ENCODE results near the gene PRKAR1B.
A peak's percentile ranks its signal among the peaks of the same experiment; 100 is the strongest.

The PRKAR1B gene

GRCh38 chr7:519484-520390 is 207.3 kb downstream of the PRKAR1B start, which contains the start of gene PDGFA:
PDGFA (minus strand) TSS chr7:519846; CDS start chr7:519001, 845 bp downstream.
- TF ChIP-seq CTCF (conservative IDR thresholded peaks at IDR 0.05; ENCODE audit: low read depth, low read length): no peak
- H3K4me3 ChIP-seq (ENCODE audit: low read depth, low read length): peak within 1 kb of the TSS; percentile 69
- peak; percentile 58 for DNase-seq (ENCODE audit: low read depth)

- peak overlapping the region; percentile 69 for H3K4me3 ChIP-seq (ENCODE audit: low read depth, low read length)
- no peak for TF ChIP-seq CTCF (conservative IDR thresholded peaks at IDR 0.05; ENCODE audit: low read depth, low read length)
- DNase-seq (ENCODE audit: low read depth): peak; percentile 78
These were observed 208.2 kb downstream of the PRKAR1B start for GRCh38 chr7:518630-519483.

- peak overlapping the region; percentile 69 for H3K4me3 ChIP-seq (ENCODE audit: low read depth, low read length)
- peak; percentile 78 for DNase-seq (ENCODE audit: low read depth)
- TF ChIP-seq CTCF (conservative IDR thresholded peaks at IDR 0.05; ENCODE audit: low read depth, low read length): no peak
These were observed 209.1 kb downstream of the PRKAR1B start for GRCh38 chr7:517774-518629.

GRCh38 chr7:516606-517456 is 210.2 kb downstream of the PRKAR1B start:
- no peak for TF ChIP-seq CTCF (conservative IDR thresholded peaks at IDR 0.05; ENCODE audit: low read depth, low read length)
- H3K4me3 ChIP-seq (ENCODE audit: low read depth, low read length): peak overlapping the region; percentile 69
- DNase-seq (ENCODE audit: low read depth): peak; percentile 73

GRCh38 chr7:516216-516605 is 210.9 kb downstream of the PRKAR1B start:
- H3K4me3 ChIP-seq (ENCODE audit: low read depth, low read length): peak overlapping the region; percentile 69
- peak; percentile 49 for DNase-seq (ENCODE audit: low read depth)
- no peak for TF ChIP-seq CTCF (conservative IDR thresholded peaks at IDR 0.05; ENCODE audit: low read depth, low read length)
